Caki2 (cell line): Measurements from ENCODE around the gene UGT1A9. TPM values are rescaled to one million over a fixed set of nuclear protein-coding genes. Genes with fewer than 3 reads are reported as not detected.
"Not testable (repeated sequence)": the region's sequence is repeated elsewhere in the genome, so short reads cannot be mapped to it uniquely, and the experiment has no call there.

Experiments used
- DNase-seq: peaks from one replicate; pipeline ENCODE4 v3.0.0-alpha.2; 2015; ENCODE audit warnings: low read depth
- in situ Hi-C: cut with HindIII; loops from 2 replicates; pipeline ENCODE4 v1.10.0; 2016; ENCODE audit warnings: low sequenced_read_pairs, low pct_unique_long_range_greater_than_20kb, mixed read lengths
- total RNA-seq: library from RNA; depleted of rRNA; stranded (reverse); fragments of >200 nt; shearing (Covaris generic); gene quantifications from 2 replicates; pipeline ENCODE4 v1.2.3, GENCODE V29; 2014; ENCODE audit warnings: low replicate concordance

Gene UGT1A9
- total RNA-seq, 1 experiment from 2014 or later = 161 TPM

DNA sequence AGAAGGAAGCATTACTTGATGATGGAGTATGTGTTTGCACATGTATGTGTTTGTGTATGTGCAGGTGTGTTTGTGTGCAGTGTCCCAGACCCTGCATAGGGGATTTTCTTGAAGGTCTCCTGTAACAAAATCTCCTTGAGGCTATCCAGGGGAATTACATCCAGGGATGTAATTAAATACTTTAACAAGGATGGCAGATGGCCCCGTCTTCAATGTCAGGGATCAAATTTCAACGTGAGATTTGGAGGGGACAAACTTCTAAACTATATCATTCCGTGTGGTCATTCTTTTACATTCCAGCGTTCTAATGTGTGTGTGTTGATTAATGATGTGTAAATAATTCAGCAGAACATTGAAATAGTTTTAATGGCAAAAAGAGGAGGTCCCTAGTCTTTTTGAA is 3.3 kb downstream of the UGT1A9 start:
- DNase-seq = peak; percentile 70
- in situ Hi-C loops = no loop called here

- peak; percentile 41 for DNase-seq
- in situ Hi-C loops = no loop called here
These were observed 4.3 kb downstream of the UGT1A9 start for GRCh38 chr2:233676046-233676445.

DNA sequence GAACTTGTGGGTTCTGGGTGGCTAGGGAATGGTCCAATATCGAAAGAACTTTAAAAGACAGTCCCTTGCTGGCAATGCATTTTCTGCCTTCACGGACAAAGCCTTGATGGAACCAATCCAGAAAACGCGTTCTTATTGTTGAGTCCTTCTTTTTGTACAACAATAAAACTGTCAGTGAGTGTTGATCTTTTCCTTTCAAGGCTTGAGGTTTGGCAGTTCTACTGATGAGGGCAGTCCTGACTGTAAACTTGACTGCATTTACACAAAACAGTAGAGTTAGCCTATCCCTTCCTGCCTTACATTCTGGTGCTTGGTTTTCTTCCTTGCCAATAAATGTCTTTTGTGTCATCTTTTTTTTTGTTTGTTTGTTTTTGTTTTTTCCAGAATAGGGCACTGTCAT is 7.5 kb downstream of the UGT1A9 start:
- in situ Hi-C loops = no loop called here
- DNase-seq = no peak

GRCh38 chr2:233680361-233681045 is 8.8 kb downstream of the UGT1A9 start:
- in situ Hi-C loops = no loop called here

DNA sequence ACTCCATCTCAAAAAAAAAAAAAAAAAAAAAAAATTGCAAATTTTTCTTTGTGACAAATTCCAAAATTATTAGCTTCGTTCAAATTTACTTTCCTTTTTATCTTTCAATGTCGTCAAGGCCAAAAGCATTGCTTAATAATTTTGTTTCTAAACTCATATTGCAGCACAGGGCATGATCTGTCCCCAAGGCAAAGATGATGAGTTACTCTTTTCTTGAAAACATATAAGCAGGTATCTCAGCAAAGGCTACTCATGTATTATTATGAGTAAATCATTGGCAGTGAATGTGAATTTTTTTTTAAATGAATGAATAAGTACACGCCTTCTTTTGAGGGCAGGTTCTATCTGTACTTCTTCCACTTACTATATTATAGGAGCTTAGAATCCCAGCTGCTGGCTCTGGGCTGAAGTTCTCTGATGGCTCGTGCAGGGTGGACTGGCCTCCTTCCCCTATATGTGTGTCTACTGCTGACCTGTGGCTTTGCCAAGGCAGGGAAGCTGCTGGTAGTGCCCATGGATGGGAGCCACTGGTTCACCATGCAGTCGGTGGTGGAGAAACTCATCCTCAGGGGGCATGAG is 9.9 kb downstream of the UGT1A9 start, which contains the start of gene UGT1A7:
Gene UGT1A7 (plus strand): TSS at position 381 of the 579 bp plus-strand sequence. CDS start 37 bp downstream, at position 418.
- peak; percentile 66 for DNase-seq
- in situ Hi-C loops = no loop called here

More at GRCh38 chr2:233680361-233681045, 8.8 kb downstream of the UGT1A9 start:
- no peak for DNase-seq

GRCh38 chr2:233684640-233685039 is 12.9 kb downstream of the UGT1A9 start:
- in situ Hi-C loops = no loop called here

GRCh38 chr2:233686928-233687327 is 15.2 kb downstream of the UGT1A9 start:
- in situ Hi-C loops = no loop called here
- no peak for DNase-seq

More at GRCh38 chr2:233684640-233685039, 12.9 kb downstream of the UGT1A9 start:
- DNase-seq = no peak

DNA sequence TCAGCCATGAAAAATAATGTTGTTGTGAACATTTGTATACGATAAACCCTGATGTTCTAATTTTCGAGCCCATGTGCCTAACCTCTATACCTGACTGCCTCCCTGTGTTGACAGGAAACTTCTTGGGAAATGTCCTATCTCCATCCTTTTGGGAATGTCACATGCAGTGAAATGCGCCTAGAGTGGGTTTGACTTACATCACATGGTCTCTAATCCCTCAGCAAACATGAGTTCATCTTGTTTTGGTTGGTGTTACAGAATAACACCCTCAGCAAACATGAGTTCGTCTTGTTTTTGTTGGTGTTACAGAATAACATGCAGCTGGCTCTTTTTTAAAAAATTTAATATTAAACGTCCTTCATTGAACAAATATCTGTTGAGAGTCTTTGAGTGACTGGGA is 16.6 kb downstream of the UGT1A9 start:
- DNase-seq = no peak
- in situ Hi-C loops = no loop called here

DNA sequence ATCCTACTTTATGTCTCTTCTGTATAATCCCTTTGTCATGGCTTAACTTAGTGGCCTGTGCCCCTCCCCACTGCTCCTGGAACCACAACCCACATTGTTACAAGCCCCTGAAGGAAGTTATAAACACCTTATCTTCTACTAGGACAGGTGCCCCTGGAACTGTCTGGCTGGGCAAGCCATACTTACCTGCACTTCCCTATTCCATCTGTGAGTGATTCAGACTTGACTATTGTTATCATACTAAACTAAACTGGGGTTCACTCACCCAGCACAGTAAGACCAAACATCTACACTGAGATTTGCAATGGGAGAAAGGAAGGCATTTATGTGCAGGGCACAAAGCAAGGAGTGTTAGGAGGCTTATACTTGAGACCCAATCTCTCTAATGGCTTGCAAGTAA is 17.3 kb downstream of the UGT1A9 start:
- in situ Hi-C loops = no loop called here
- DNase-seq = no peak

- in situ Hi-C loops = no loop called here
- DNase-seq = no peak
These were observed 17.8 kb downstream of the UGT1A9 start for GRCh38 chr2:233689501-233689900.

DNA sequence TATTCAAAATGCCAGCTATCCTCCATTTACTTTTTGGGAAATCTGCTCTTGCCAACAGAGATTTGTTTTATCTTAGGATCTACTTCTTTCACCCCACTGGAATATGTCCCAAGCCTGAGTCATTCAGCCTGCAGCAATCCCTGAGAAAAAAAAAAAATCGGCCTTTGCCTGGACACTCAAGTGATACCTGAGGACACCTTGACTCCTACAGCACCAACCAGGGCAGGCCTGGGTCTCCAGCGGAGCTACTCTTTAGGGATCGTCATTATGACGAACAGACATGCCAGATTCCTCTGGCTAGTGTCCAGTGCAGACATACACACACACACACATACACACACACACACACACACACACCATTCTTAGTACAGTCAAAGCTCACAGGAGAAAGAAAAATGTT is 18.7 kb downstream of the UGT1A9 start:
- in situ Hi-C loops = no loop called here
- no peak for DNase-seq

- DNase-seq = peak; percentile 72
- in situ Hi-C loops = no loop called here
These were observed 20.0 kb downstream of the UGT1A9 start for GRCh38 chr2:233691443-233692433.

- in situ Hi-C loops = no loop called here
- DNase-seq = peak; percentile 79
These were observed 20.9 kb downstream of the UGT1A9 start, which contains the start of gene UGT1A6 for GRCh38 chr2:233692648-233693047. UGT1A6 (plus strand) TSS chr2:233692890; CDS start chr2:233693005, 115 bp downstream.

DNA sequence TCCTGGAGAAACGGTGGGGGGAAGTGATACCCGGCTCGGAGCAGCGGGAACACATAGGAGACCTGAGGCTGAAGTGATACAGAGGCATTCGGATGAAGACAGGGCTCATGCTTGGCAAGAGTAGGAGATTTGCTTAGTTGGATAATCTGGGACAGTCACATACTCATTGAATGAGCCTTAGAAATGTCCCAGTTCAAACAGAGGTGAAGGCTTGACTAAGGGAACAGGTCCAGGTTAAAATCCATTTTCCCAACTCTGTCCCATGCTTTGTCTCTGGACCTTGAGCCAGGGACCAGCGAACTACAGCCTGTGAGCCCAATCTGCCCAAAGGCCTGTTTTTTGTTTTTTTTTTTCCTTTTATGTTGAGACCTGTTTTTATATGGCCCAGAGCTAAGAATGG is 22.3 kb downstream of the UGT1A9 start:
- in situ Hi-C loops = no loop called here
- no peak for DNase-seq

DNA sequence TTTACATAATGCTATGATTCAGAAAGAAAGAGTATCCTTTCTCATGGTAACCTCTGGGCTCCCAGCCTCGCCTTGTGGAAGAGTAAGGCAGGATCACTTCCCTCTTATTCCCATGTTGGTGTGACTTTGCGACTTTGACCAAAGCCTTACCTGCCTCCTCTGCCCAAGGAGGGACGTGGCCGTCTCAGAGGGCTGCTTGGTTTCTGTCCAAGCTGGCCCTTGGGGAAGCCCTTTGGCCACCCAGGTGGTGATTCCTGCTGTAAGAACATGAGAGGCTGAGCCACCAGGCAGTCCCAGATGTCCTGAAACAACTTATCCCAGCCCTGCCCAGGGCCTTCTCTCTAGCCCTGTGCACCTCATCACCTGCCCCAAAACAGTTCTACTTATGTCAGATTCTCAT is 27.0 kb downstream of the UGT1A9 start:
- DNase-seq = no peak

DNA sequence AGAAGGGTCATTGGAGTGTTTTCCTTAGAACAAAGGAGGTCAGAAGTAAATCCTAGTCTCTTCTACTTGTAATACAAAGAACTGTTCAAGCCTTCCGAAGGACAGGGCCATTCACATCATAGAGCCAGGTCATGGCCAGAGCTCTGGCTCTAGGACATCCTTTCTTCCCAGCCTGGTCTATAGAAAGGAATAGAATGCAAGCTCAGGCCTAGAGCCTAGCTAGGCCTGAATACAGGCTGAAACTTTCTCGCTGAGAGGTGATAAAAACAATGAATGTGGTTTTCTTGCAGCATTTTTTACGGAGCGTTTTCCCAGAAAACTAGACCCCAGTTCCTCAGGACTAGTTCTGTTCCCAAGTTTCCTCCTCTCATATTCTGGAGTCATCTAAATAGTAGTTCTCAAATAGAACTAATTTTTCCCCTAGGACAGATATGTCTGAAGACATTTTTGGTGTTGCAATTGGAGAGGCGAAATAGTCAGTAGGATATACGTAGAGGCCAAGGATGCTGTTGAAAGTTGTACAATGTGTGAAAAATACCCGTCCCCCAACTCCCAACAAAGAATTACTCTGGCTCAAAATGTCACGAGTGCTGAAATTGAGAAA is 27.8 kb downstream of the UGT1A9 start:
- in situ Hi-C loops = no loop called here
- DNase-seq = no peak

More for the DNA sequence above, 27.0 kb downstream of the UGT1A9 start:
- in situ Hi-C loops = no loop called here

- peak; percentile 91 for DNase-seq
- in situ Hi-C loops = no loop called here
These were observed 28.4 kb downstream of the UGT1A9 start for GRCh38 chr2:233700028-233700635.

- DNase-seq, in situ Hi-C loops: not testable (repeated sequence)
These were observed 29.1 kb downstream of the UGT1A9 start for GRCh38 chr2:233700842-233701241.
